Measurements from ENCODE around the gene ZNF335. TPM values are rescaled to one million over a fixed set of nuclear protein-coding genes. Genes with fewer than 3 reads are reported as not detected.
A peak's percentile ranks its signal among the peaks of the same experiment; 100 is the strongest.

The ZNF335 gene
- total and polyA plus RNA-seq, 7 experiments from 2014 or later, result 7.1 to 95.2 (median 49.7) TPM

- H3K36me3 Mint-ChIP-seq, result no peaks in the 10 kb centered on the region
- CTCF ChIA-PET, result no interaction called here
- intact Hi-C loops (cut with micrococcal nuclease), result loop anchor here in 1 of 2 donors (2.0 kb wide), 1 partner anchor 63 kb away; the partner anchor contains the start of gene ZNF335
These were observed 62.0 kb downstream of the ZNF335 start for GRCh38 chr20:45909817-45910669.

DNA sequence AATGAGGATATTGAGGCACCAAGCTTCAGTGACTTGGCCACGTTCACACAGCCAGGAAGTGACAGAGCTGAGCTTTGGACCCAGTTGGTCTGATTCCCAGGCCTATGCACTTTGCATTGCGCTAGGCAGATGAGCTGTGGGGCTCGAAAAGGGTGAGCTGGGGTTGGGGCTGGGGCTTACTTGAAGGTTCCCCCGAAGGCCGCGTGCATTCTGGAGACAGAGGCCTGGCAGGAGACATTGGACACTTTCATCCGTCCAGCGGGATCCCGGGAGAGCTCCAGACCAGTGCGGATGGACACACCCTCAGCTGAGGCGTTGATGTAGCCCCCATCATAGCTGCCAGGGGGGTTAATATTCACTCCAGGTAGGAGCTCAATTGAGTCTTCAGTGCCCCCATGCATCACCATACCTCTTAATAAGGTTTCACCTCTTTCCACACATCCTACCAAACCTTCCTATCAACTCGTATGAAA lies 62.6 kb downstream of the ZNF335 start:
- Histone ChIP-seq H3K36me3 (ENCODE audit: control insufficient read depth in 2 of 3, insufficient read depth in 3 of 3, low read length in 3 of 3) (no peaks in the 10 kb centered on the region), H3K4me3 (ENCODE audit: low read length) (no peak overlapping the region), H3K27me3 (ENCODE audit: control insufficient read depth in 2 of 2, insufficient read depth in 2 of 2, low read length in 2 of 2) (no peaks in the 10 kb centered on the region), H3K9me3 (ENCODE audit: control insufficient read depth in 2 of 3, low read length in 3 of 3) (no peaks in the 10 kb centered on the region), H3K4me1 (ENCODE audit: control insufficient read depth in 2 of 2, insufficient read depth in 2 of 2, low read length in 2 of 2) (peaks cover 13 to 17% of the 10 kb centered on the region in 2 donors), H3K27ac (ENCODE audit: low read depth, low read length) (no peak overlapping the region)
- H3K9me3 Mint-ChIP-seq, result no peaks in the 10 kb centered on the region
- CTCF ChIA-PET, result interaction anchor here (0.5 kb wide), 1 partner anchor 10 kb away, joined by 4 read pairs; no protein-coding TSS in a partner anchor
- POLR2A ChIA-PET, result interaction anchor here (0.7 to 3.2 kb wide), 2 partner anchors 25 to 648 kb away, joined by 3 to 18 read pairs; partner anchors contain the start of gene PCIF1
- peaks cover 0 to 14% (median 8%) of the 10 kb centered on the region in 5 donors for H3K27me3 Mint-ChIP-seq
- H3K4me1 Mint-ChIP-seq, result peaks cover 0 to 21% (median 16%) of the 10 kb centered on the region in 7 donors
- DNase-seq (no peak), ATAC-seq (no peak)
- intact Hi-C loops (cut with micrococcal nuclease), result no loop called here
- H3K36me3 Mint-ChIP-seq, result no peaks in the 10 kb centered on the region
- H3K4me3 Mint-ChIP-seq, result no peak overlapping the region
- H3K27ac Mint-ChIP-seq, result peak overlapping the region in 2 of 9 donors; percentile 58 to 69

More at GRCh38 chr20:45909817-45910669, 62.0 kb downstream of the ZNF335 start:
- H3K27ac Mint-ChIP-seq, result peak overlapping the region in 3 of 9 donors; percentile 40 to 69 (median 67)
- Histone ChIP-seq H3K4me3 (ENCODE audit: low read length) (peak overlapping the region; percentile 76), H3K27ac (ENCODE audit: low read depth, low read length) (no peak overlapping the region), H3K4me1 (ENCODE audit: control insufficient read depth in 2 of 2, insufficient read depth in 2 of 2, low read length in 2 of 2) (peaks cover 13 to 17% of the 10 kb centered on the region in 2 donors), H3K36me3 (ENCODE audit: control insufficient read depth in 2 of 3, insufficient read depth in 3 of 3, low read length in 3 of 3) (no peaks in the 10 kb centered on the region), H3K27me3 (ENCODE audit: control insufficient read depth in 2 of 2, insufficient read depth in 2 of 2, low read length in 2 of 2) (no peaks in the 10 kb centered on the region), H3K9me3 (ENCODE audit: control insufficient read depth in 2 of 3, low read length in 3 of 3) (no peaks in the 10 kb centered on the region)
- no peaks in the 10 kb centered on the region for H3K9me3 Mint-ChIP-seq
- peak overlapping the region; percentile 34 to 83 (median 80) for H3K4me3 Mint-ChIP-seq
- POLR2A ChIA-PET, result interaction anchor here (3.2 kb wide), 1 partner anchor 24 kb away, joined by 18 read pairs; the partner anchor contains the start of gene PCIF1
- H3K4me1 Mint-ChIP-seq, result peaks cover 0 to 21% (median 16%) of the 10 kb centered on the region in 7 donors
- DNase-seq (no peak), ATAC-seq (no peak)
- peaks cover 0 to 18% (median 10%) of the 10 kb centered on the region in 5 donors for H3K27me3 Mint-ChIP-seq

DNA sequence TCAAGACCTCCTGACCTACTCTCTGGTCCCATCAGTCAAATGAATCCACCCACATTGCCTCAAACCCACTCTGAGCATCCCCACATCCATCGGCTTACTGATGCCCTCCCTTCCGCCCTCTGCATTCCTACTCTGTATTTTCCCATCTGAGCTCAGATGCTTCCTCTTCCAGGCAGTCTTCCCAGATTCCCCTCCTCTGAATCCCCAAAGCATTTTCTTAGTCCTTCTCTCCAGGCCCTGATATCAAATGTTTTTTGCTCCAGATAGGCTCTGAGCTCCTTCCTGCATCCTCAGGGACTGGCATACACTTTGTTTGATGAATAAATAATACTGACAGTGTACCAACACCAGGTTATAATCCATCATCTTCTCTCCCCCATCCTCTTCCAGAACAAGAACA lies 63.9 kb downstream of the ZNF335 start:
- H3K4me1 ChIP-seq (ENCODE audit: control insufficient read depth in 2 of 2, insufficient read depth in 2 of 2, low read length in 2 of 2), result peaks cover 13 to 17% of the 10 kb centered on the region in 2 donors
- no peak overlapping the region for H3K4me3 Mint-ChIP-seq
- no peaks in the 10 kb centered on the region for H3K36me3 ChIP-seq (ENCODE audit: control insufficient read depth in 2 of 3, insufficient read depth in 3 of 3, low read length in 3 of 3)
- no peaks in the 10 kb centered on the region for H3K9me3 Mint-ChIP-seq
- no peak overlapping the region for H3K4me3 ChIP-seq (ENCODE audit: low read length)
- intact Hi-C loops (cut with micrococcal nuclease), result no loop called here
- H3K27ac Mint-ChIP-seq, result no peak overlapping the region
- H3K36me3 Mint-ChIP-seq, result no peaks in the 10 kb centered on the region
- peaks cover 0 to 9% (median 4%) of the 10 kb centered on the region in 5 donors for H3K27me3 Mint-ChIP-seq
- H3K27me3 ChIP-seq (ENCODE audit: control insufficient read depth in 2 of 2, insufficient read depth in 2 of 2, low read length in 2 of 2), result no peaks in the 10 kb centered on the region
- no peak for DNase-seq
- no peak overlapping the region for H3K27ac ChIP-seq (ENCODE audit: low read depth, low read length)
- H3K9me3 ChIP-seq (ENCODE audit: control insufficient read depth in 2 of 3, low read length in 3 of 3), result no peaks in the 10 kb centered on the region
- ChIA-PET POLR2A (no interaction called here), CTCF (no interaction called here)
- H3K4me1 Mint-ChIP-seq, result peaks cover 0 to 21% (median 16%) of the 10 kb centered on the region in 7 donors
- ATAC-seq, result no peak

GRCh38 chr20:45907219-45907948 lies 64.6 kb downstream of the ZNF335 start:
- Histone ChIP-seq H3K4me3 (ENCODE audit: low read length) (no peak overlapping the region), H3K27me3 (ENCODE audit: control insufficient read depth in 2 of 2, insufficient read depth in 2 of 2, low read length in 2 of 2) (no peaks in the 10 kb centered on the region), H3K27ac (ENCODE audit: low read depth, low read length) (no peak overlapping the region), H3K36me3 (ENCODE audit: control insufficient read depth in 2 of 3, insufficient read depth in 3 of 3, low read length in 3 of 3) (no peaks in the 10 kb centered on the region), H3K4me1 (ENCODE audit: control insufficient read depth in 2 of 2, insufficient read depth in 2 of 2, low read length in 2 of 2) (peaks cover 13 to 17% of the 10 kb centered on the region in 2 donors), H3K9me3 (ENCODE audit: control insufficient read depth in 2 of 3, low read length in 3 of 3) (no peaks in the 10 kb centered on the region)
- Mint-ChIP-seq H3K36me3 (no peaks in the 10 kb centered on the region), H3K27ac (no peak overlapping the region), H3K4me1 (peaks cover 0 to 19% (median 15%) of the 10 kb centered on the region in 7 donors), H3K9me3 (no peaks in the 10 kb centered on the region), H3K27me3 (peaks cover 0 to 6% (median 3%) of the 10 kb centered on the region in 5 donors), H3K4me3 (no peak overlapping the region)
- ATAC-seq, result no peak
- intact Hi-C loops (cut with micrococcal nuclease), result no loop called here
- ChIA-PET POLR2A (no interaction called here), CTCF (no interaction called here)
- DNase-seq, result no peak

DNA sequence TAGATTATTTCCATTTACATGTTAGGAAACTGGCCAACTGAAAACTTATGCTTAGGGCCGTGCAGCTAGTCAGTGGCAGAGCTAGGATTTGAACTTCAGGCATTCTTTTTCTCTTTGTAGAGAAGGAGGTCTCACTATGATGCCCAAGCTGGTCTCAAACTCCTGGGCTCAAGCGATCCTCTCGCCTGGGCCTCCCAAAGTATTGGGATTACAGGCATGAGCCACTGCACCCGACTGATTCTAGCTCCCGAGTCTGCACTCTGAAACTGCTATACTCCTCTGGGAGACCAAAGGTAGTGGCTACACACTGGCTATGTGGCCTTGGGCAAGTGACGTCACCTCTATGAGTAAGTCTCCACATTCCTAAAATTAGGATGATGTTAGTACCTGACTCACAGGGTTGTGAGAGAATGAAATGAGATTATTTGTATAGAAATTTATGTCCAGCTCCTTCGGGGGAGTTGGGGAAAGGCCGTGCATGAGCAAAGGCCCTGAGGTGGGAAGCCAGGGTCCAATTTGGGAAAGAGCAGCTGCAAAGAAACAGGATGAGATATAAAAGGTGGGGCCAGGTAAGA lies 66.4 kb downstream of the ZNF335 start:
- H3K4me3 Mint-ChIP-seq, result no peak overlapping the region
- ChIA-PET POLR2A (interaction anchor here (0.8 kb wide), 1 partner anchor 12 kb away, joined by 3 read pairs; no protein-coding TSS in a partner anchor), CTCF (no interaction called here)
- intact Hi-C loops (cut with micrococcal nuclease), result no loop called here
- no peaks in the 10 kb centered on the region for H3K36me3 ChIP-seq (ENCODE audit: control insufficient read depth in 2 of 3, insufficient read depth in 3 of 3, low read length in 3 of 3)
- no peak overlapping the region for H3K27ac ChIP-seq (ENCODE audit: low read depth, low read length)
- ATAC-seq (no peak), DNase-seq (no peak)
- H3K9me3 Mint-ChIP-seq, result no peaks in the 10 kb centered on the region
- no peak overlapping the region for H3K27ac Mint-ChIP-seq
- H3K4me1 Mint-ChIP-seq, result peaks cover 0 to 3% (median 2%) of the 10 kb centered on the region in 7 donors
- H3K4me1 ChIP-seq (ENCODE audit: control insufficient read depth in 2 of 2, insufficient read depth in 2 of 2, low read length in 2 of 2), result peaks cover 0 to under 1% of the 10 kb centered on the region in 2 donors
- no peaks in the 10 kb centered on the region for H3K27me3 ChIP-seq (ENCODE audit: control insufficient read depth in 2 of 2, insufficient read depth in 2 of 2, low read length in 2 of 2)
- H3K36me3 Mint-ChIP-seq, result no peaks in the 10 kb centered on the region
- peaks cover 0 to 1% (median 0%) of the 10 kb centered on the region in 5 donors for H3K27me3 Mint-ChIP-seq
- H3K9me3 ChIP-seq (ENCODE audit: control insufficient read depth in 2 of 3, low read length in 3 of 3), result no peaks in the 10 kb centered on the region
- no peak overlapping the region for H3K4me3 ChIP-seq (ENCODE audit: low read length)
